HG02938 (cell line): ENCODE data around the gene RPL29.

Source experiments
- ATAC-seq: cut with Tn5 transposase; IDR thresholded peaks from one replicate; pipeline ENCODE4 v1.9.1; 2021; ENCODE audit warnings: mild to moderate bottlenecking, moderate library complexity; ENCODE audit not compliant: unreplicated experiment

RPL29 gene

DNA sequence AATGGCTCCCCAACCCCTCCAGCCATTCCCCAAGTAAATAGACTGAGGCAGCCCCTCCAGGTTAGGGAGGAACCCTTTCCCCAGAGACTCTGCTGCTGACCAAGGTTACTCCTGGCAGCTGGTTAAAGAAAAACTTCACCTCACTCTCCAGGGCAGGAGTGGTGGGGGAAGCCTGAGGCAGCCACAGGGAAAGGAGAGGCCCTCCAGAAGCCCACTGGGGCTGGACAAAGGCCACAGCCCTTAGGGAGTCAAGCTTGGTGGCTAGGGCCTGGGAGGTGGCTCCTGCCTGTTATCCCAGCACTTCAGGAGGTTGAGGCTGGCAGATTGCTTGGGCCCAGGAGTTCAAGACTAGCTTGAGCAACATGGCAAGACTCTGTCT is 11.4 kb downstream of the RPL29 start:
- ATAC-seq: no peak

DNA sequence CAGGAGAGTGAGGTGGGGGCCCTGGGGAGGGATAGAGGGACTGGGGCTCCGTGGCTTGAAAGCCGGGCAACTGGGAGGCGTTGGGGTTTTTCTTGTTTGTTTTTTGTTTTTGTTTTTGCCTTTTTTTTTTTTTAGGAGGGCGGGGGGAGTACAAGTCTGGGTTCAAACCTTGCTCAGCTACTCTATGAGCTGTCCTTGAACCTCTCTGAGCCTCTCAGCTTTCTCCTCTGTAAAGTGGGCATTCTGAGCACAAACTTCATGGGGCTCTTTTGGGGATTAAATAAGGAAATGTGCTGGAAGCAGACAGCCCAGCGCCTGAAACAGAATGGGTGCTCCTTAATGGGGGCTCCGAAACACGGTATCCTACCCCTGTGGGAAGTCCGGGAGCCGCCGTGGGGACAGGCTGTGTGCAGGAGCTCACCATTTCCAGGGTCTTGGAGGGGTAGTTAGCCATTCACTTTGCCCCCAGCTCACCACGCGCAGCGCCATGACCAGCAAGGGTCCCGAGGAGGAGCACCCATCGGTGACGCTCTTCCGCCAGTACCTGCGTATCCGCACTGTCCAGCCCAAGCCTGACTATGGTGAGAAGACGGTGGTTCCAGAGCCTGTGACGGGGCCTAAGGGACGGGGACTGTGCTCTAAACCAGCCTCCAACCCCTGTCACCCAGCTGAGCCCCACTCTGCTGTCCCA is 12.0 kb downstream of the RPL29 start:
- ATAC-seq: no peak

DNA sequence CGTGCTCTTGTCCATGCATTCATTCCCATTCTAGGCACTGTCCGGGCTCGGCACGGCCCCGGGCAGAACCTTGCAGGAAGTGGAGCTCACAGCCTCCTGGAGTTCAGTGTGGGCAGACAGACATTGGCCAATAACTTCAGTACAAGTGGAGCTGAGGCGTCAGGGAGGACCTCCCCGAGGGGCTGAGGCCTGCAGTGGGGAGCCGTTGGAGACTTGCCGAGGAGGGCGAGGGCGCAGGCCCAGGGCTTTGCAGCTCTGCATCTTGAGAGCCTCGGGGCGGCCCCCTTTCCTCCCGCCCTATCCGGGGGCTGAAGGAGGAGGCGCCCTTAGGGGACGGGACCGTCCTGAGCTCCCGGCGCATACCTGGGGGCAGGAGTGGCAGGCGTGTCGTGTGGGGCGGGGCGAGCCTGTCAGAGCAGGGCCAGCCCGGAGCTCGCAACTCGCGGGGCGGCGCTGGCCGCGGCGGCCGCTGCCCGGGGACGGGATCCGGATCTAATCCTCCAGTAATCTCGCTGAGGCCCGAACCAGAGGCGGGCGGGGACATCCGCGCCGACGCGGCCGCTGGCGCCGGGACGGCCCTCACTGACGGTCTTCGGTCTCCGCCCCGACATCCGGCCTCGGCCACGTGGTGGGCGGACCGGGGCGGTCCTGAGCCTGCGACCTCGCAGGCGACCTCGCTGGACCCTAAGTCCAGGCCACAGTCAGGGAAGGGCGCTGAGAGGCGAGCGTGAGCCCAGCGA is 12.7 kb downstream of the RPL29 start, which contains the start of gene ACY1:
TSS of gene ACY1 (plus strand) at position 698 of the 740 bp plus-strand sequence. CDS start 530 bp downstream, outside the sequence.
- peak; percentile 58 for ATAC-seq

- peak; percentile 42 for ATAC-seq
Observed at GRCh38 chr3:51982352-51982837, 13.3 kb downstream of the RPL29 start.

- no peak for ATAC-seq
Observed at GRCh38 chr3:51980253-51980652, 15.4 kb downstream of the RPL29 start.

DNA sequence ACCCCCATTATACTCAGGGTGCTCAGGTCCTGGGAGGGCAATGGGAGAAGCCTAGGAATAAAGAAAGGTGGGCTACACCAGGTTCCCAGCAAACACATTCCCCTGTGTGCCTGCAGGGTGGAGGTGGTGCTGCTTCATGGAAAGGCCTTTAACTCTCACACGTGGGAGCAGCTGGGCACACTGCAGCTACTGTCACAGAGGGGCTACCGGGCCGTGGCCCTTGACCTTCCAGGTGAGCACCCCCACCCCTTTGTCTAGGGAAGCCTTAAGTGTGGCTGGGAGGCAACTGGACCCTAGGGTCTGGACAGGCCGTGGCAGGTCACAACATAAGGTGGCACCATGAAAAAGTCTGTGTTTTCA is 17.6 kb downstream of the RPL29 start:
- ATAC-seq: no peak

DNA sequence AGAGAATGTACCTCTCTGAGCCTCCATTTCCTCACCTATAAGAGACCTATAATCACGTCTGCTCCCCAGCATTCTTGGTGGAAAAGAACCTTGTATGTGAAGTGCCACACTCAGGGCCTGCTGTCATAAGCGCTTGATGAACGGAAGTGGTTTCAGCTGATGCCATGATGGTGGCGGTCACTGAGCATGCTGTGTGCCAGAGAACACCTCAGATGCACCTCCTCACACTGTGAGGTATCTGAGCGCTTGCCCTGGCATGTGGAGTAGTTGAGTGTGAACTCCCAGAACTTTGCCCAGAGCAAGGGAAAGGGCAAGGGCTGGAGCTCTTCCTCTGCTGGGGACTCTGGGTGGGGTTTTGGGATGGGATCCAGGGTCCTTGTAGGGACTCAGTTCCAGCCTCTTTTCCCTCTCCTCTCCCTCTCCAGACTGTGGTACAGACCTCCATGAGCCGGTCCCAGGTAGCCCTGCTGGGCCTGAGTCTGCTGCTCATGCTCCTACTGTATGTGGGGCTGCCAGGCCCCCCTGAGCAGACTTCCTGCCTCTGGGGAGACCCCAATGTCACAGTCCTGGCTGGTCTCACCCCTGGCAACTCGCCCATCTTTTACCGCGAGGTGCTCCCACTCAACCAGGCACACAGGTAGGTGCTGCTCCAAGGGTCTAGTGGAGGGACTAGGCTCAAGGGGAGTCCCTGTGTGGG is 18.1 kb downstream of the RPL29 start:
- no peak for ATAC-seq

DNA sequence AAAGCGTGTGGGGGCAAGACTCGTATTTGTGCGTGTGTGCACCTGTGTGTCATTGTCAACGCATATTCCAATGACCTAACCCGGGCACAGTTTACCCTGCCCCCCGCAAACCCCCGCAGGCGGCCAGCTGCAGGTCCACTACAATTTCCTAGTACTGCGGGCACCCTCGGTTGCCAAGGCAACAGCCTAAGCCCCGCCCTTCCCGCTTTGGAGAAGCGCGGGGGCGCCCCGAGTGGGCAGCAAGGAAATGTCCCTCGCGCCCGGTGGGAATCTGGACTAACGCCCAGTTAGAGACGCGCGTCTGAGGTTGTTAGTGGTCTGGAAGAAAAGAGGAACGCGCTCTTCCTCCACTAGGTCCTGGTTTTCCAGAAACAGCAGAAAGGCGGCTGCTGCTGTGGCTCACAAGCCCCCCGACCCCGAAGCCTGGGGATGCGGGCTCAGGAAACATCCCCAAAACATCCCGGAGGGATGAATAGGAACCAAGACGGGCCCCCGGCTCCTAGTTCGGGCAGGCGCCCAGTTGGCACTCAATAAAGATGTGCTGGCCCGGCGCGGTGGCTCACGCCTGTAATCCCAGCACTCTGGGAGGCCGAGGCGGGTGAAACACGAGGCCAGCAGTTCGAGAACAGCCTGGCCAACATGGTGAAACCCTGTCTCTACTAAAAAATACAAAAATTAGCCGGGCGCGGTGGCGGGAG is 19.7 kb downstream of the RPL29 start:
- ATAC-seq: no peak

GRCh38 chr3:51974963-51975851 is 20.5 kb downstream of the RPL29 start, which contains the start of gene ABHD14A:
TSS of gene ABHD14A (plus strand) at chr3:51975064. CDS start at chr3:51975136, 72 bp downstream.
- ATAC-seq: peak; percentile 49

GRCh38 chr3:51974277-51974962 is 21.3 kb downstream of the RPL29 start:
- no peak for ATAC-seq

GRCh38 chr3:51971350-51971749 is 24.3 kb downstream of the RPL29 start:
- no peak for ATAC-seq

DNA sequence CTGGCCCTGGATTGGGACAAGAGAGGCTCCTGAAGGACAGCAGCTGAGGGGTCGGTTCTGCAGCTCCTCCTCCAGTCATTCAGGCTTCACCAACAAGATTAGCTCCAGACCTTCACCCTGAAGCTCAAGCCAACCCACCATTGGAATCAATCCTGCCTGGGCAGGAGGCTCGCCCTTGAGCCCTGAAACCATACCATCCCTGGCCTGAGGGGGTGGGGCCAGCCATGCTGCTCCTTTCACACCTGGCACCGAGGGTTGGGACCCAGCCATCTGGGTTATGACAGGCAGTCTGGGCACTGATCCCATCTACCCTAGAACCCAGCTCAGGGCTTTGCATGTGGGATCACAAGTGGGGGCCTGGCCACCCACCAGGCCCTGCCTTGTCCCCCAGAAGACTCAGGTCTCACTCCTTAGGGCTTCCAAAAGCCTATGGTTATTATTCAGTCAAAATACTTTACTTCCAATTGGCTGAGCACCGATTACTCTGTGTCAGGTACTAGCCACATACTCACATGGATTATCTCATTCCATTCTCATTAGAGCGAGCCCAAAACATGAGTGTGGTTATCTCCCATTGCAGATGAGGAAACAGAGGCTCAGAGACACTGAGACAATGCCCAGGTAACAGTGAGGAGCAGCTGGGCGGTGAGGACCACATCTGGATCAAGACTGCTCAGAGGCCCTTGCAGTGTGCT is 24.9 kb downstream of the RPL29 start:
- no peak for ATAC-seq

GRCh38 chr3:51969841-51970240 is 25.9 kb downstream of the RPL29 start:
- no peak for ATAC-seq

DNA sequence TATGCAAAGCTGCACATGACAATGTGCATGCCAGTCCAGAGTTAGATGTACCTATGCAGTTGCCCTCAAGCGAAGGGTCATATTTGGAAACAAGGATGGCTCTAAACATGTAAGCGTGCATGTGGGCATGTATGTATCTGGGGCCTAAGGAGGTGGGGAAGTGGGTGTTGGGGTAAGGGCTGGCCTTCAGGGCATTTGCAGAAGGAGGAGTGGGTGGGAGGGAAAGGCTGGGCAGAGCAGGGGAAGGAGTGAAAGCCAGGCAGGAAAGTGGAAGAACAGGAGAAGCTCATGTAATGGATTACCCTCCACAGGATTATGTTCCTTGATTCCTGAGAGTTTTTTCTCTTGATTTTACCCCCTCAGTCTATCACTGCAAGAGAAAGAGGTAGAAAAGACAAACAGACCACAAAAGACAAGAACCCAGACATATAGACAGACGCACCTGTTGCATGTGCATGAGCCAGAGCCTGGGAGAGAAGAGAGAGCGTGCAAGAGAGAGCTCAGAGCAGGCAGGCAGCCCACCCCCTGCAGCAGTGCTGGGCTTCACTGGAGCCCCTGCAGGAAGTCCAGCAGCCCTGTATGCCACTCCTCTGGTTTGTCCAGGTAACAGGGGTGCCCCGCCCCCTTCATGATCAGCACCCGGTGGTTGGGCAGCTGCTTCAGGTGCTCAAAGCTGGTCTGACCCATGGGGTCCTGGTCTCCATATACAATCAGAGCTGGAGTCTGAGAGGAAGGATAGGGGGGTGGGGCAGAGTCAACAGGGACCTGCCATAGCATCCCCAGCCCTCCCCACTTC is 26.6 kb downstream of the RPL29 start:
- ATAC-seq: no peak

DNA sequence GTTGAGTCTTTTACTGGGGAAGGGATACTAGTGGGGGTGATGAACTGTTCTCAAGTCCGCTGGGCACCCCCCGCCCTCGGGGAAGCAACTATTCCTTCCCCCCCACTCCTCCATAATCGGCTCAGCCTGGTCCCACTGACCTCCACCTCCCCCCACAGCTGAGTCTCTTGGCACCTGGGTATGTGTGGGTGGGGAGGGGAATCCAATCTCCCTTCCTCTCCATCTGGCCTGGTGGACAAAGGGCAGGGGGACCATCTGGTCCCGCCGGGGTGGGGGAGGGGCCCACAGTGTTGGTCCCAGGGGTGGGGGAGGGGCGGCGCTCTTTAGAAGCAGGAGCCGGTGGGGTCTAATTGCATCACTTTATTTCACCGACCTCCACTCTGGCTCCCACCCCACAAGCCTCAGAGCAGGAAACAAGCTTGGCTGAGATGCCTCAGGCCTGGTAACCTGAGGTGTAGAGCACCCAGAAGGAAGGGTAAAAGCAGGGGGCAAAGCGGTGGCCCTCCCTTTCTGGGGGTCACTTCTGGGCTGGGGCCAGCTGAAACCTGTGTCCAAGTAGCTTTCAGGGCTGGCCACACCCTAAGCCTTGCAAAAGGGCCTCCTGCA is 27.4 kb downstream of the RPL29 start:
- no peak for ATAC-seq

GRCh38 chr3:51967384-51968169 is 28.1 kb downstream of the RPL29 start, which contains the start of gene PCBP4:
TSS of gene PCBP4 (minus strand) at chr3:51967454. CDS start at chr3:51961240, 6,214 bp downstream.
- no peak for ATAC-seq

DNA sequence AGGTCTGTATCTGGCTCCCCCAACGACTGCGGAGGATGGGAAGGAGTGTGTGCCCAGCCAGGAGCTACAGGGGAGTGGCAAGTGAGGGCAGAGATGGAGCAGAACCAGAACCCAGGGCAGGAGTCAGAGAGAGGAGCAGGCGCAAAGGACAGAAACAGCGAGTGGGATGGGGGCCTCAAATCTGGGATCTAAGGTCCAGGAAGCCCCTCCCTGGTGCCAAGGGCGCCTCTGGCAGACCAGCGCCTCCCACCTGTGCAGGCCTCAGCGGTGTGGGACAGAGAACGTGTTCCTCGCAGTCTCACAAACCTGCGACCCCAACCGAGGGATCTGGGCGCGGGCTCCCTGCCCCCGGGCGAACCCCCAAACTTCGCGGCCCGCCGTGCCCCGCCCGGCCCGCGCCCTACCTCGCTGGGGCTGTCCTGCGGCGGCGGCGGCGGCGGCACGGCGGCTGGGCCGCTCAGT is 28.7 kb downstream of the RPL29 start:
- ATAC-seq: no peak
